ENCODE results near the gene ZNF587. TPM values are rescaled to one million over a fixed set of nuclear protein-coding genes. Genes with fewer than 3 reads are reported as not detected.

ZNF587 gene
- total and polyA plus RNA-seq, 2 of the 13 experiments (the other 11 are each of a cell fraction or from before 2014, with no cell fraction given), result 8.7 to 17.5 TPM

- TF ChIP-seq, protein P1, sequence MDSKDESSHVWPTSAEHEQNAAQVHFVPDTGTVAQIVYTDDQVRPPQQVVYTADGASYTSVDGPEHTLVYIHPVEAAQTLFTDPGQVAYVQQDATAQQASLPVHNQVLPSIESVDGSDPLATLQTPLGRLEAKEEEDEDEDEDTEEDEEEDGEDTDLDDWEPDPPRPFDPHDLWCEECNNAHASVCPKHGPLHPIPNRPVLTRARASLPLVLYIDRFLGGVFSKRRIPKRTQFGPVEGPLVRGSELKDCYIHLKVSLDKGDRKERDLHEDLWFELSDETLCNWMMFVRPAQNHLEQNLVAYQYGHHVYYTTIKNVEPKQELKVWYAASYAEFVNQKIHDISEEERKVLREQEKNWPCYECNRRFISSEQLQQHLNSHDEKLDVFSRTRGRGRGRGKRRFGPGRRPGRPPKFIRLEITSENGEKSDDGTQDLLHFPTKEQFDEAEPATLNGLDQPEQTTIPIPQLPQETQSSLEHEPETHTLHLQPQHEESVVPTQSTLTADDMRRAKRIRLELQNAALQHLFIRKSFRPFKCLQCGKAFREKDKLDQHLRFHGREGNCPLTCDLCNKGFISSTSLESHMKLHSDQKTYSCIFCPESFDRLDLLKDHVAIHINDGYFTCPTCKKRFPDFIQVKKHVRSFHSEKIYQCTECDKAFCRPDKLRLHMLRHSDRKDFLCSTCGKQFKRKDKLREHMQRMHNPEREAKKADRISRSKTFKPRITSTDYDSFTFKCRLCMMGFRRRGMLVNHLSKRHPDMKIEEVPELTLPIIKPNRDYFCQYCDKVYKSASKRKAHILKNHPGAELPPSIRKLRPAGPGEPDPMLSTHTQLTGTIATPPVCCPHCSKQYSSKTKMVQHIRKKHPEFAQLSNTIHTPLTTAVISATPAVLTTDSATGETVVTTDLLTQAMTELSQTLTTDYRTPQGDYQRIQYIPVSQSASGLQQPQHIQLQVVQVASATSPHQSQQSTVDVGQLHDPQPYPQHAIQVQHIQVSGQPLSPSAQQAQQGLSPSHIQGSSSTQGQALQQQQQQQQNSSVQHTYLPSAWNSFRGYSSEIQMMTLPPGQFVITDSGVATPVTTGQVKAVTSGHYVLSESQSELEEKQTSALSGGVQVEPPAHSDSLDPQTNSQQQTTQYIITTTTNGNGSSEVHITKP (CRISPR knock-in tag; IDR thresholded peaks at IDR 0.05; ENCODE audit: low read depth), result no peak
- TF ChIP-seq JARID2 (CRISPR knock-in tag; IDR thresholded peaks at IDR 0.05; ENCODE audit: insufficient replicate concordance) (no peak), ZNF326 (CRISPR knock-in tag; IDR thresholded peaks at IDR 0.05; ENCODE audit: borderline replicate concordance) (no peak), KDM3A (CRISPR knock-in tag; IDR thresholded peaks at IDR 0.05; ENCODE audit: low read depth) (no peak), PHB2 (IDR thresholded peaks at IDR 0.05; ENCODE audit: partially characterized antibody) (no peak), NR1H2 (CRISPR knock-in tag; IDR thresholded peaks at IDR 0.05; ENCODE audit: borderline replicate concordance, low read depth) (no peak), ZNF7 (CRISPR knock-in tag; IDR thresholded peaks at IDR 0.05) (no peak), CBX5 (CRISPR knock-in tag; IDR thresholded peaks at IDR 0.05; ENCODE audit: borderline replicate concordance) (no peak), POGZ (CRISPR knock-in tag; IDR thresholded peaks at IDR 0.05) (peak; percentile 52; the same call in 1 of the 2 replicates), ZNF704 (CRISPR knock-in tag; IDR thresholded peaks at IDR 0.05; ENCODE audit: borderline replicate concordance) (0 out of 2 replicates have a peak, but pooled peaks have one; percentile 61), ZNF362 (CRISPR knock-in tag; IDR thresholded peaks at IDR 0.05; ENCODE audit: borderline replicate concordance) (no peak), FOXA3 (CRISPR knock-in tag; IDR thresholded peaks at IDR 0.05) (peak; percentile 30), ZBTB34 (CRISPR knock-in tag; IDR thresholded peaks at IDR 0.05) (no peak), KDM1A (CRISPR knock-in tag; IDR thresholded peaks at IDR 0.05) (no peak), ZNF761 (CRISPR knock-in tag; conservative IDR thresholded peaks at IDR 0.05) (0 out of 2 replicates have a peak, but pooled peaks have one; percentile 47), MAF1 (CRISPR knock-in tag; IDR thresholded peaks at IDR 0.05; ENCODE audit: borderline replicate concordance) (peak; percentile 62; the same call in 1 of the 2 replicates), MYPOP (CRISPR knock-in tag; IDR thresholded peaks at IDR 0.05) (peak; percentile 78; the same call in 1 of the 2 replicates)
- TF ChIP-seq, protein P2, sequence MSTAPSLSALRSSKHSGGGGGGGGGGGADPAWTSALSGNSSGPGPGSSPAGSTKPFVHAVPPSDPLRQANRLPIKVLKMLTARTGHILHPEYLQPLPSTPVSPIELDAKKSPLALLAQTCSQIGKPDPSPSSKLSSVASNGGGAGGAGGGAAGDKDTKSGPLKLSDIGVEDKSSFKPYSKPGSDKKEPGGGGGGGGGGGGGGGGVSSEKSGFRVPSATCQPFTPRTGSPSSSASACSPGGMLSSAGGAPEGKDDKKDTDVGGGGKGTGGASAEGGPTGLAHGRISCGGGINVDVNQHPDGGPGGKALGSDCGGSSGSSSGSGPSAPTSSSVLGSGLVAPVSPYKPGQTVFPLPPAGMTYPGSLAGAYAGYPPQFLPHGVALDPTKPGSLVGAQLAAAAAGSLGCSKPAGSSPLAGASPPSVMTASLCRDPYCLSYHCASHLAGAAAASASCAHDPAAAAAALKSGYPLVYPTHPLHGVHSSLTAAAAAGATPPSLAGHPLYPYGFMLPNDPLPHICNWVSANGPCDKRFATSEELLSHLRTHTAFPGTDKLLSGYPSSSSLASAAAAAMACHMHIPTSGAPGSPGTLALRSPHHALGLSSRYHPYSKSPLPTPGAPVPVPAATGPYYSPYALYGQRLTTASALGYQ (CRISPR knock-in tag; IDR thresholded peaks at IDR 0.05), result peak; percentile 64; the same call in 1 of the 2 replicates
Measured at GRCh38 chr19:57819475-57820148, 30.0 kb upstream of the ZNF587 start (continued).
